ENCODE measurements around the gene PCYT2. TPM values are rescaled to one million over a fixed set of nuclear protein-coding genes. Genes with fewer than 3 reads are reported as not detected.

The PCYT2 gene
- total RNA-seq, 1 experiment from 2014 or later, result 51.5 TPM

DNA sequence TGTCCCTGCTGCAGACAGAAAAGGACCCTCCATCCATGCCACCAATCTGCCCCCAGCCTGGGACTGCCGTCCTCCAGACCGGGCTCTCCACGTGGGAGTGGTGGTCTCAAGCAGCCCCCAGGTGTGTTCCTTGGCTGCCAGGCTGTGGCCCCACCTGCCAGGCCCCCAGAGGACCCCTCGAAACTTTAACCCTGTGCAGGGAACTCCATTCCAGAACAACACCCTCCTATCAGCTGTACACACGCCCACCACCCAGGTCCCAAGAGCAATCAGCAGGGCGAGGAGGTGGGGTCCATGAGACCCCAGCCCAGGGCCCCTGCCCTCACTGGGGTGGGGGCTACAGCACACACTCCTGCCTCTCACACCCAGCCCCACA is 24.5 kb upstream of the PCYT2 start:
- Histone ChIP-seq H3K79me2 (ENCODE audit: insufficient read depth, low read length) (peaks cover 17% of the 10 kb centered on the region), H3K4me1 (ENCODE audit: control insufficient read depth in 1 of 2, insufficient read depth in 2 of 2, low read length in 2 of 2) (peaks cover 7 to 49% of the 10 kb centered on the region in 2 experiments; a peak in 3 of 4 replicates), H3K9me2 (ENCODE audit: insufficient read depth) (no peaks in the 10 kb centered on the region), H3K4me3 (replicated peaks in 1 of 2; ENCODE audit: low read depth in 1 of 2, low read length in 2 of 2) (peak overlapping the region; percentile 90 to 100), H4K20me1 (ENCODE audit: insufficient read depth) (no peaks in the 10 kb centered on the region), H2AFZ (ENCODE audit: low read depth, low read length, poor library complexity, severe bottlenecking) (no peak overlapping the region), H3K9me3 (ENCODE audit: control insufficient read depth in 1 of 2, insufficient read depth in 1 of 2, low read depth in 1 of 2, low read length in 2 of 2) (no peaks in the 10 kb centered on the region), H3K9ac (ENCODE audit: low read length) (peak overlapping the region; percentile 96), H3K27me3 (ENCODE audit: insufficient read depth, low read length) (no peaks in the 10 kb centered on the region), H3K4me2 (ENCODE audit: low read length) (peak overlapping the region; percentile 95), H3K27ac (ENCODE audit: low read depth, low read length) (peak overlapping the region; percentile 92), H3K36me3 (ENCODE audit: control insufficient read depth in 1 of 2, insufficient read depth in 2 of 2, low read length in 2 of 2) (peaks cover 6 to 33% of the 10 kb centered on the region in 2 experiments; a peak in 2 of 4 replicates)
- intact Hi-C loops (cut with micrococcal nuclease), result no loop called here
- ChIA-PET RAD21 (ENCODE audit: low non-redundant PET in 1 of 2, low total read pairs in 2 of 2, uncharacterized antibody in 2 of 2, unreplicated experiment in 2 of 2) (interaction anchor here in 1 of 2 experiments (0.6 kb wide), 1 partner anchor 63 kb away, joined by 3 read pairs; no protein-coding TSS in a partner anchor), POLR2A (interaction anchor here (0.7 to 2.2 kb wide), 2 partner anchors 9 to 87 kb away, joined by 3 to 18 read pairs; partner anchors contain the start of genes CENPX, LRRC45 and MAFG), CTCF (interaction anchor here (1.1 to 1.8 kb wide), 2 partner anchors 9 to 24 kb away, joined by 7 to 8 read pairs; partner anchors contain the start of genes MAFG and NOTUM)
- TF ChIP-seq POLR2AphosphoS5 (IDR thresholded peaks at IDR 0.05; ENCODE audit: low read depth, low read length) (peak; percentile 18; the same call in 1 of the 2 replicates), FOSL1 (IDR thresholded peaks at IDR 0.05; ENCODE audit: low read depth) (no peak), POLR2A (IDR thresholded peaks at IDR 0.05; ENCODE audit: borderline replicate concordance, extremely low read depth, insufficient read depth, insufficient read length) (no peak)
- TF ChIP-seq, protein P1, sequence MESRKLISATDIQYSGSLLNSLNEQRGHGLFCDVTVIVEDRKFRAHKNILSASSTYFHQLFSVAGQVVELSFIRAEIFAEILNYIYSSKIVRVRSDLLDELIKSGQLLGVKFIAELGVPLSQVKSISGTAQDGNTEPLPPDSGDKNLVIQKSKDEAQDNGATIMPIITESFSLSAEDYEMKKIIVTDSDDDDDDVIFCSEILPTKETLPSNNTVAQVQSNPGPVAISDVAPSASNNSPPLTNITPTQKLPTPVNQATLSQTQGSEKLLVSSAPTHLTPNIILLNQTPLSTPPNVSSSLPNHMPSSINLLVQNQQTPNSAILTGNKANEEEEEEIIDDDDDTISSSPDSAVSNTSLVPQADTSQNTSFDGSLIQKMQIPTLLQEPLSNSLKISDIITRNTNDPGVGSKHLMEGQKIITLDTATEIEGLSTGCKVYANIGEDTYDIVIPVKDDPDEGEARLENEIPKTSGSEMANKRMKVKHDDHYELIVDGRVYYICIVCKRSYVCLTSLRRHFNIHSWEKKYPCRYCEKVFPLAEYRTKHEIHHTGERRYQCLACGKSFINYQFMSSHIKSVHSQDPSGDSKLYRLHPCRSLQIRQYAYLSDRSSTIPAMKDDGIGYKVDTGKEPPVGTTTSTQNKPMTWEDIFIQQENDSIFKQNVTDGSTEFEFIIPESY (IDR thresholded peaks at IDR 0.05; ENCODE audit: extremely low read depth, insufficient replicate concordance, low read length), result no peak
- DNase-seq (ENCODE audit: low read depth, low spot score), result no peak
- no TSS peak for BruUV-seq (replicated peaks)
- no peak for ATAC-seq
